ENCODE data around the gene CXCL16.
A peak's percentile ranks its signal among the peaks of the same experiment; 100 is the strongest.
"Not testable (repeated sequence)": the region's sequence is repeated elsewhere in the genome, so short reads cannot be mapped to it uniquely, and the experiment has no call there.

Gene CXCL16

GRCh38 chr17:4721203-4722135 is 18.3 kb downstream of the CXCL16 start:
- no peak for DNase-seq (ENCODE audit: low spot score)

GRCh38 chr17:4720787-4721186 is 18.9 kb downstream of the CXCL16 start:
- no peak for DNase-seq (ENCODE audit: low spot score)

GRCh38 chr17:4719684-4720221 is 20.0 kb downstream of the CXCL16 start:
- DNase-seq (ENCODE audit: low spot score) = no peak

- DNase-seq (ENCODE audit: low spot score) = no peak
Measured at GRCh38 chr17:4719146-4719545, 20.6 kb downstream of the CXCL16 start.

GRCh38 chr17:4718276-4718675 is 21.5 kb downstream of the CXCL16 start:
- no peak for DNase-seq (ENCODE audit: low spot score)

- no peak for DNase-seq (ENCODE audit: low spot score)
Measured at GRCh38 chr17:4717791-4718190, 21.9 kb downstream of the CXCL16 start.

GRCh38 chr17:4716081-4716480 is 23.6 kb downstream of the CXCL16 start:
- no peak for DNase-seq (ENCODE audit: low spot score)

- peak; percentile 72 for DNase-seq (ENCODE audit: low spot score)
Measured at GRCh38 chr17:4715063-4715744, 24.5 kb downstream of the CXCL16 start.

GRCh38 chr17:4714340-4715062 is 25.2 kb downstream of the CXCL16 start:
- DNase-seq (ENCODE audit: low spot score) = not testable (repeated sequence)

- DNase-seq (ENCODE audit: low spot score) = no peak
Measured at GRCh38 chr17:4712526-4712925, 27.2 kb downstream of the CXCL16 start.

- no peak for DNase-seq (ENCODE audit: low spot score)
Measured at GRCh38 chr17:4711661-4712181, 28.0 kb downstream of the CXCL16 start.

- DNase-seq (ENCODE audit: low spot score) = peak; percentile 71
Measured at GRCh38 chr17:4710693-4711634, 28.8 kb downstream of the CXCL16 start.

GRCh38 chr17:4709794-4710692 is 29.7 kb downstream of the CXCL16 start, which contains the start of gene ARRB2:
ARRB2 (plus strand) TSS chr17:4710632; CDS start chr17:4710722, 90 bp downstream.
- peak; percentile 98 for DNase-seq (ENCODE audit: low spot score)

- DNase-seq (ENCODE audit: low spot score) = peak; percentile 58
Measured at GRCh38 chr17:4708436-4708835, 31.3 kb downstream of the CXCL16 start.

GRCh38 chr17:4706121-4706520 is 33.6 kb downstream of the CXCL16 start:
- no peak for DNase-seq (ENCODE audit: low spot score)

GRCh38 chr17:4704991-4705390 is 34.7 kb downstream of the CXCL16 start:
- DNase-seq (ENCODE audit: low spot score) = no peak

- DNase-seq (ENCODE audit: low spot score) = not testable (repeated sequence)
Measured at GRCh38 chr17:4704574-4704907, 35.2 kb downstream of the CXCL16 start.

- no peak for DNase-seq (ENCODE audit: low spot score)
Measured at GRCh38 chr17:4703330-4703691, 36.4 kb downstream of the CXCL16 start.

GRCh38 chr17:4701116-4701515 is 38.6 kb downstream of the CXCL16 start:
- no peak for DNase-seq (ENCODE audit: low spot score)
